ENCODE data around the gene VMAC.

GRCh38 chr19:5934774-5935472 lies 30.3 kb downstream of the VMAC start:
- TF ChIP-seq CTCF (IDR thresholded peaks at IDR 0.05) (no peak), EZH2 (IDR thresholded peaks at IDR 0.05) (no peak), EZH2phosphoT487 (IDR thresholded peaks at IDR 0.05) (no peak)

Data from neural progenitor cell (in vitro differentiated cells).